Fibroblast of the aortic adventitia (primary cell): ENCODE results near the gene AUTS2. TPM values are rescaled to one million over a fixed set of nuclear protein-coding genes. Genes with fewer than 3 reads are reported as not detected.

Source experiments
- DNase-seq: peaks from one replicate; pipeline ENCODE4 v3.0.0-alpha.2; 2010; ENCODE audit warnings: low read depth
- H3K4me3 ChIP-seq: 2 replicates; pipeline ENCODE4 v1.5.1; 2011; ENCODE audit warnings: low read depth, mild to moderate bottlenecking, control low read depth, low read length, moderate library complexity
- CTCF ChIP-seq: IDR thresholded peaks from 2 replicates; pipeline ENCODE4 v1.5.1; 2011; ENCODE audit warnings: mild to moderate bottlenecking, low read length, control low read depth, inconsistent platforms; ENCODE audit not compliant: insufficient read depth
- total RNA-seq: library from RNA; depleted of rRNA; stranded (reverse); fragments of >200 nt; gene quantifications from 2 replicates; pipeline ENCODE4 v1.2.3, GENCODE V29; 2012; ENCODE audit warnings: low replicate concordance

The AUTS2 gene
- total RNA-seq, 1 donor: 10.7 TPM

DNA sequence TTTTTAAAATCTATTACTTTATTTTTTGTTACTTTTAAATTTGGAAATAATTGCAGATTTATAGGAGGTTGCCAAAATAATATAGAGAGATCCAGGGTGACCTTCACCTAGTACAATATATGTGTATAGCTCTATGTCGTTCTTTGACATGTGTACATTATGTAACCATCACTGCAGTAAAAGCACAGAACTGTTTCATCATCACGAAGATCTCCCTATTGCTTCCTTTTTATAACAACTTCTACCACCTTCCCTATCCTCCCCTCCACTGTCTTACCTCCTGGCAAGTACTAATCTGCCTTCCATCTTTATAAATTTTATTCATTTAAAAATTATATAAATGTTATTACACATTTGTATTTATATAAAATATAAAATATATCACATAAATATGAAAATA, 251.0 kb downstream of the AUTS2 start:
- no peak for DNase-seq
- no peak overlapping the region for H3K4me3 ChIP-seq
- TF ChIP-seq CTCF: no peak

DNA sequence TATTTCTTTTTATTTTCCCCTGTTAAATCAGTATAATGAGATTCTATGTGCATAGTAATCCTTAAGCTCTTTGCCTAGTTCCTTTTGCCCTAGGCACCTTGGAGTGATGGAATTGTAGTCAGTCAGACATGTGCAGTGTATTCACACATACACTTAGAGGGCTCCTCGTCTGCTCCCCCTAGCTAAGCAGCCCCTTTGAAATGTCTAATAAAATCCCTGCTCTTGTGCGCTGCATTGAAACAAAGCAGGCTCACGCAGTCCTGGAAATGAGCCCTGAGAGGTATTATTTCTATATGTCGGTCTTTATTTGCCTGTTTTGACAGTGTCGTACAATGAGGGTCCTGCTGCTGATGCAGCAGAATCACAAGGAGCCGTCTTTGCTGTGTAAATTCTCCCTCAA, 258.7 kb downstream of the AUTS2 start:
- H3K4me3 ChIP-seq: no peak overlapping the region
- no peak for TF ChIP-seq CTCF
- DNase-seq: no peak

DNA sequence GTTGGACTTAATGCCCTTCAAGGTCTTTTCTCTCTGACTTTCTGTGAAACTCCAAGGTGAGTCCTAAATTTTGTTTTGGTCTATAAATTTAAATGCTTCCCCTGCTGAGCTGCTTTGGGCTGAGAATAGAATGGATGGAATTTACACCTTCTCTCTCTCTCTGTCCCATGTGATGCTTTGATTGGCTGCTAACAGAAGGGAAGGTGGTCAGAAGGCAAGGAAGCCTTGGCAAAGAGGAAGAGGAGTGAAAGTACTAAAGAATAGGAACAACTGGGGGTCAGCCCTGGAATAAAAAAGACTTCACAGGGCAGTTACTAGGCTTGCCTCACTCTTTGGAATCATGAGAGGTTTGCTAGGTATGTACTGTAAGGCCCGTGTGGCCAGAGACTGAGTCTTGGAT, 260.2 kb downstream of the AUTS2 start:
- H3K4me3 ChIP-seq: no peak overlapping the region
- TF ChIP-seq CTCF: no peak
- DNase-seq: no peak

- no peak for TF ChIP-seq CTCF
- DNase-seq: no peak
Observed at GRCh38 chr7:69859342-69859741, 261.1 kb downstream of the AUTS2 start.

GRCh38 chr7:69860486-69860885, 262.2 kb downstream of the AUTS2 start:
- no peak overlapping the region for H3K4me3 ChIP-seq
- no peak for DNase-seq
- TF ChIP-seq CTCF: no peak

More at GRCh38 chr7:69859342-69859741, 261.1 kb downstream of the AUTS2 start:
- H3K4me3 ChIP-seq: no peak overlapping the region

- no peak for TF ChIP-seq CTCF
- H3K4me3 ChIP-seq: no peak overlapping the region
- DNase-seq: no peak
Observed at GRCh38 chr7:69860941-69861622, 262.8 kb downstream of the AUTS2 start.
